ENCODE results near the gene KRT38.

The KRT38 gene

DNA sequence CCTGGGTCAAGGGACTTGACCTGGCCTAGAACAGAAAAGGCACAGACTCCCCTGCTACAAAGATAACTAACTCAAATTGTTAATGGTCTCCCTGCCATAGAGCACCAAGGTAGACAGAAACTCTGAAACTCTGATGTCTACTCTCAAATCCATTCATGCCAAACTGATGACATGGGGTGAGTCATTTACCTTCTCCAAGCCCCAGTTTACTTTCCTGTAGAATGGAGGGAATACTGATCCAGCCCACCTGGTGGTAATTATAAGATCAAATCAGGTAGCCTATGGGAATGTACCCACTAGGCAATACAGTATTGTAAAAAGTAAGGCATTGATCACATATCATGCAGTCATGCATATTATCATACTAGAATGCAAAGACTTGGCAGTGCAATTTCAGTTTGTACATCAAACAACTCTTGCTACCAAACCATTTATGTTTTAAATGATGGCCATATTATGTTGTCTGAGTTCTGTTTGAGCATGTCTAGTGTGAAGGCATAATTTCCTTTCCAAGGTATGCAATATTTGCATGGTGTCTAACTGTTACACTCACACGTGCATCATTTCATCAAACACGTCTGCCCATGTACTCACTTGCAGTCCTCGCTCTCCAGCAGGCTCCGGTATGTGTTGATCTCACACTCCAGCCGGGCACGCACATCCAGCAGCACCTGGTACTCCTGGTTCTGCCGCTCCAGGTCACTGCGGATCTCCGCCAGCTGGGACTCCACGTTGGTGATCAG lies 46.4 kb downstream of the KRT38 start:
- no peak for DNase-seq (ENCODE audit: low read depth)

DNA sequence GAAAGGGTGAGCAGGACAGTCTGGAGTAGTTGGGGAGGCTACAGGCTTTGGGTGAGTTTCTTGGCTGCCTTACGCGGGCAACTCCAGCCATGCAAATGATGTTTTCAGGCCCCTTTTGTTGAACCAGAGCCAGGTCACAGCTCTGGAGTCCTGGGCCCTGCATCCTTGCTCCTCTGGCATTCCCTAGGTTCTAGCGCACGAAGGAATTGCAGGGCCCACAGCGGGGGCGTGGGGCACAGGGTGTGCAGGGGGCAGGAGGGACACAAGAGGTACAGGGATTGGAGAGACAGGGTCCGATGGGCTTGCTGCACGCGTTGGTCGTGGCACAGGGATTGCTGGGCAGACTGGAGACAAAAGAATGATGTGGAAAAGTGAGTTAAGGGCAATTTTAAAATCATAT lies 47.0 kb downstream of the KRT38 start:
- DNase-seq (ENCODE audit: low read depth), result no peak

DNA sequence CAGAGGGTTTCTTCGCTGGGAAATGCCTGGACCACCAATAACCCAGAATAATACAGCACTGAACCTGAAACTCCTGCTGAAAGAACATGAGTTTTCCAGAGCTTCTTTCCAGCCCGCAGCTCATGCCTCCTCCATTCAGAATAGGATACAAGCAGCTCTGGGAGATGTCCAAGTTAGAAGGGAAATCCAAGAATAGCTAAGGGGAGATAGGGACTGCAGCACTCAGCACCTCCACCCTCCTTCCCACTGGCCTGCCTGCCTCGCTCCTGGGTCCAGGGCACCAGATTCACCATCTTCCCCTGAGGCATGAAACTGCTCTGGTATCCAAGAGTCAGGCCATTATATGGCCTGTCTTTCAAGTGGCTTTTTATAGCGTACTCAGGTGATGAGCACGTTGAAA lies 47.5 kb downstream of the KRT38 start:
- DNase-seq (ENCODE audit: low read depth), result no peak

DNA sequence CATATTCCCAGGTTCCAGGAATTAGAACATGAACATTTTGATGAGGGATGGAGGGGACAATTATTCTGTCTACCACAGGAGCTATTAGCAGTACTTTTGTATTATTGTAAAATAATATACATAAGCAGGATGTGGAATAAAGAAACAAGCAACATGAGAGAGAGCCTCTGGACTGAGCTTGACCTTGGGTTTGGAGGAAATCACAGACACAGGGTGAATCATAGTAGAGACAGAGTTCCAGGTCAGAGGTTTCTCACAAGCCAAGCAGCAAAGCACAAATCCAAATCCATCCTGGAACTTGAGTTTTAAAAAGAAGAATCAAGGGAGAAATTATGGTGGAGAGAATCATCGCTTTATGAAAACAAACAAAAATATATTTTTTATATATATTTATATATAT lies 48.5 kb downstream of the KRT38 start:
- DNase-seq (ENCODE audit: low read depth), result peak; percentile 74

DNA sequence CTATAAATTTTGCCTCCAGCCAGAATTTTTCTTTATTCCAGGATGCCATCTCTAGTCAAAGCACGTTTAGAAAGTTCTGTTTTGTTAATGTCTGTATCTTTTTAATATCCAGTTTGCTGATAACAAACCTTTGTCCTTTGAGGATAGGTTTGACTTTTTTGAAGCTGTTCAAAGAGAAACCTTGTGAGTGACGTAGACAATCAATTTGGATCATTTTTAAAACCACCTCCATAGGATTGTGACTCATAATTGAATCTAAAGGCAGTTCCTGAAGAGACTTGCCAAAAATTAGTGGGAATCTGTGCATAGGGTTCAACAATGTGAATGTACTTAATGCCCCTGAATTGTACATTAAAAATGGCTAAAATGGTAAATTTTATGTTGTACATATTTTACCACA lies 49.2 kb downstream of the KRT38 start:
- DNase-seq (ENCODE audit: low read depth), result no peak

DNA sequence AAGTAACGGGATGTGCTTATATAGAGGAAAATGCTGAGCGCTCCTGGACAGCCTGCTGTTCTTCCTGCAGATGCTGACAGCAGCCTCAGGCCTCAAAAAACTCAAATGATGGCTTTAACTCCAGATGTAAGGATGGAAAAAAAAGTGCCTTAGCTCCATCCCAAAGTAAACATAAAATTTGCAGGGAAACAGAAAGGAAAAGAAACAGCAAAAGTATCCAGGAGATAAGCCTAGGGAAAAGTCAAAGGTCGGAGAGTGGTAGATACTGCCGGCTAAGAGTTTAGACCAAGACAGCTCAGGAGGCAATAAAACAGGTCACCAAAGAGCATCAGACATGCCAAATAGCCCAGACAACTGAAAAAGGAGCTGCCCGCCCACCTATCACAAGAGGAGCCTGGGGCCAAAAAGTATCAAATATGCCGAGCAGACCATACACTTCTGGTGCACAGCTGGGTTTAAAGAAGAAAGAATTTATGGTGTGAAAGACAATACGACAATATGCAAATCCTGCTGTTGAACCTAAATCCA lies 50.3 kb downstream of the KRT38 start:
- DNase-seq (ENCODE audit: low read depth), result no peak

DNA sequence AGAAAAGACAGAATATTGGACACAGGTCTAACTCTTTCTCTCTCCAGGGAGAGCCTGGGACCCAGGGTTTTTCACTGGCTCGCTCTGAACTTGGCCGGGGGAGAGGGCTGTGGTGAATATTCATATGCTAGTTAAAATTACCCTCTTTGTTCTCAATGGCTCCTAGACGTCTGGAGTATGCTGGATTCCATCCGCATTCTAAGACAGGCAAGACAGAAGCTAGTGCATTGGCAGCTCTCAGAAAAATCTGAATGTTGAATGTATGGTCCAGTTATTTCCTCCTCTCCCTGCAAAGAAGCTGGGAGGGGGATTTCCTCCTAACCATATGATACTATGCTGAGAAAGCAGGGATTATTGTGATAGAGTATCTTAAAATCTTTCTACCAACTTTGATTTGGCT lies 53.1 kb downstream of the KRT38 start:
- DNase-seq (ENCODE audit: low read depth), result no peak

DNA sequence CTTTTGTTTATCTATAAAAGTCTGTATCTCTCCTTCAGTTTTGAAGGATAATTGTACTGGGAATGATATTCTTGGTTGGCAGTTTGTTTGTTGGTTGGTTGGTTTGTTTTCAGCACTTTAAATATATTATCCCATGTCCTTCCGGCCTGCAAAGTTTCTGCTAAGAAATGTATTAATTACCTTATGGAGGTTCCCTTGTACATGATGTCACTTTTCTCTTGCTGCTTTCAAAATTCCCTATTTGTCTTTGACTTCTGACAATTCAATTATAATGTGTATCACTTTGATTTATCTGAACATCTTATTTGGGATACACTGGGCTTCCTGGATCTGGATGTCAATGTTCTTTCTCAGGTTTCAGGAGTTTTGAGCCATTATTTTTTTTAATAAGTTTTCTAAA lies 54.6 kb downstream of the KRT38 start:
- no peak for DNase-seq (ENCODE audit: low read depth)

Measured in amniotic epithelial cell (primary cell).